HEK293T (cell line): ENCODE data around the gene PTPRQ.

Experiments used
- CTCF ChIA-PET: fragments of 350-600 bp; formaldehyde crosslinking; extraction: SDS; loops from one replicate; lab custom pipeline; 2021; ENCODE audit warnings: antibody characterized with exemption, inconsistent platforms; lab: Yijun Ruan, JAX
- POLR2A ChIA-PET: fragments of 350-600 bp; formaldehyde crosslinking; extraction: SDS; loops from one replicate; lab custom pipeline; 2020; ENCODE audit warnings: antibody characterized with exemption, inconsistent platforms; lab: Yijun Ruan, JAX
- DNase-seq: peaks from one replicate; pipeline ENCODE4 v3.0.0; 2012; ENCODE audit warnings: mixed read lengths; ENCODE audit errors: extremely low spot score
- ARNT ChIP-seq: fragments of 450-650 bp; IDR thresholded peaks from 2 replicates; pipeline ENCODE4 v1.6.1; 2017; ENCODE audit warnings: mild to moderate bottlenecking
- BHLHE40 ChIP-seq: fragments of 450-650 bp; IDR thresholded peaks from 2 replicates; pipeline ENCODE4 v1.6.1; 2016; ENCODE audit warnings: mild to moderate bottlenecking, moderate library complexity, borderline replicate concordance
- CTBP1 ChIP-seq: fragments of 450-650 bp; IDR thresholded peaks from 2 replicates; pipeline ENCODE4 v1.6.1; 2016; ENCODE audit warnings: borderline replicate concordance
- ELF4 ChIP-seq: fragments of 450-650 bp; IDR thresholded peaks from 2 replicates; pipeline ENCODE4 v1.6.1; 2017; ENCODE audit warnings: antibody characterized with exemption
- FOXA1 ChIP-seq: fragments of 450-650 bp; IDR thresholded peaks from 2 replicates; pipeline ENCODE4 v1.6.1; 2016; ENCODE audit warnings: mild to moderate bottlenecking
- FOXK2 ChIP-seq: fragments of 450-650 bp; IDR thresholded peaks from 2 replicates; pipeline ENCODE4 v1.6.1; 2016; ENCODE audit warnings: mild to moderate bottlenecking
- FOXM1 ChIP-seq: fragments of 450-650 bp; IDR thresholded peaks from 2 replicates; pipeline ENCODE4 v1.6.1; 2017; ENCODE audit warnings: mild to moderate bottlenecking, borderline replicate concordance
- HDGF ChIP-seq: fragments of 450-650 bp; IDR thresholded peaks from 2 replicates; pipeline ENCODE4 v1.6.1; 2017; ENCODE audit warnings: antibody characterized with exemption, borderline replicate concordance
- L3MBTL2 ChIP-seq: fragments of 450-650 bp; conservative IDR thresholded peaks from 2 replicates; pipeline ENCODE4 v1.6.1; 2016; ENCODE audit warnings: mild to moderate bottlenecking
- LEF1 ChIP-seq: fragments of 450-650 bp; IDR thresholded peaks from 2 replicates; pipeline ENCODE4 v1.6.1; 2017; ENCODE audit warnings: mild to moderate bottlenecking, borderline replicate concordance
- NFRKB ChIP-seq: fragments of 450-650 bp; IDR thresholded peaks from 2 replicates; pipeline ENCODE4 v1.6.1; 2016; ENCODE audit warnings: mild to moderate bottlenecking, moderate library complexity
- SP1 ChIP-seq: fragments of 450-650 bp; IDR thresholded peaks from 2 replicates; pipeline ENCODE4 v1.6.1; 2017
- SUZ12 ChIP-seq: fragments of 450-650 bp; IDR thresholded peaks from 2 replicates; pipeline ENCODE4 v1.6.1; 2016; ENCODE audit warnings: mild to moderate bottlenecking
- TARDBP ChIP-seq: fragments of 450-650 bp; IDR thresholded peaks from 2 replicates; pipeline ENCODE4 v1.6.1; 2016
- ZNF384 ChIP-seq: fragments of 450-650 bp; IDR thresholded peaks from 2 replicates; pipeline ENCODE4 v1.6.1; 2016
- TF ChIP-seq, protein P1 (sequence below): fragments of 450-650 bp; IDR thresholded peaks from 2 replicates; pipeline ENCODE4 v1.6.1; 2016

Gene PTPRQ

DNA sequence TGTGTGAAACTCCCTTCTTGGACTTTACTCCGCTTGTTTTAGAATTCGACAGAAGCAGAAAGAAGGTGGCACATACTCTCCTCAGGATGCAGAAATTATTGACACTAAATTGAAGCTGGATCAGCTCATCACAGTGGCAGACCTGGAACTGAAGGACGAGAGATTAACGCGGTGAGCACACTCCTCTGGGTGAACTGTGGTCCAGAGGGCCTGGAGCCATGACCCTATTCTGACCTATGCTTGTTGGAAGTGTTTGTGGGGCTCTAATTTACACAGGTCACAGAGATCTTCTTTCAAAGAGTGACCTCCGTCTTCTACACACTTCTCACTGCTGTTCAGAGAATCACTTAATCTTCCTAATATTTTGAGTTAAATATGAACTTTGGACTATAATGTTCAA, 190.9 kb downstream of the PTPRQ start:
- CTCF ChIA-PET: no interaction called here
- no peak for TF ChIP-seq ELF4
- TF ChIP-seq ZNF384: no peak
- TF ChIP-seq CTBP1: no peak
- TF ChIP-seq TARDBP: no peak
- TF ChIP-seq FOXK2: no peak
- no peak for TF ChIP-seq L3MBTL2
- TF ChIP-seq SP1: no peak
- DNase-seq: no peak
- POLR2A ChIA-PET: no interaction called here

DNA sequence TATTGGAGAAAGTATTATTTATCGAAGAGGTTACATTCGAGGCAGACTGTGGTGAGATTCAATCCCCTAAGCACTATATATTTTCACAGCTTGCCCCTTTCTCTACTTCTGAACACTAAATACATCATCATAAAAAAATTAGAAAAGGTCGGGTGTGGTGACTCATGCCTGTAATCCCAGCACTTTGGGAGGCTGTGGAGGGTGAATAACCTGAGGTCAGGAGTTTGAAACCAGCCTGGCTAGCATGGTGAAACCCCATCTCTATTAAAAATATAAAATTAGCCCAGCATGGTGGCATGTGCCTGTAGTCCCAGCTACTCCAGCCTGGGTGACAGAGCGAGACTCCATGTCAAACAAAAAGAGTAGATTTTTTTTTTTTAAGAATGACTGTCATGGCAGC, 192.8 kb downstream of the PTPRQ start:
- CTCF ChIA-PET: no interaction called here
- no peak for TF ChIP-seq ZNF384
- no peak for TF ChIP-seq SP1
- TF ChIP-seq BHLHE40: no peak
- no peak for TF ChIP-seq CTBP1
- no peak for TF ChIP-seq LEF1
- no peak for TF ChIP-seq FOXA1
- TF ChIP-seq TARDBP: no peak
- TF ChIP-seq, protein P1, sequence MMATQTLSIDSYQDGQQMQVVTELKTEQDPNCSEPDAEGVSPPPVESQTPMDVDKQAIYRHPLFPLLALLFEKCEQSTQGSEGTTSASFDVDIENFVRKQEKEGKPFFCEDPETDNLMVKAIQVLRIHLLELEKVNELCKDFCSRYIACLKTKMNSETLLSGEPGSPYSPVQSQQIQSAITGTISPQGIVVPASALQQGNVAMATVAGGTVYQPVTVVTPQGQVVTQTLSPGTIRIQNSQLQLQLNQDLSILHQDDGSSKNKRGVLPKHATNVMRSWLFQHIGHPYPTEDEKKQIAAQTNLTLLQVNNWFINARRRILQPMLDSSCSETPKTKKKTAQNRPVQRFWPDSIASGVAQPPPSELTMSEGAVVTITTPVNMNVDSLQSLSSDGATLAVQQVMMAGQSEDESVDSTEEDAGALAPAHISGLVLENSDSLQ: no peak
- no peak for TF ChIP-seq NFRKB
- no peak for TF ChIP-seq FOXK2
- no peak for TF ChIP-seq ELF4
- TF ChIP-seq ARNT: no peak
- no peak for TF ChIP-seq FOXM1
- TF ChIP-seq HDGF: no peak
- POLR2A ChIA-PET: no interaction called here
- DNase-seq: no peak

DNA sequence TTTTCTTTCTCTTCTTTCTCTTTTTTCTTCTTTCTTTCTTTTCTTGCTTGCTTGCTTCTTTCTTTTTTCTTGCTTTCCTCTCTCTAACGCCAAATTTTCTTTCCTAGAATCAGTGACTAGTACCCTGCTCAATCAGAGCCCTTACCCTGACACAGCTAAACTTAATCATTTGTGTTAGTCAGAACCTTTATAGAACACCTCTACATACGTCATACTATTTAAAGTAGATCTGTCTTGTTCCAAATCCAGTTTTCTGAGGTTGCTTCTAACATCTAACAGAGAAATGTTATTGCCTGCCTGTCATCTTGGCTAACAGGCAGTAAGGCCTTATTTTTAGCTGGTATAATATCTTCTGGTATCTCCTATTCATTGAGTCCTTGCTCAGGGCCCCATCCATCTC, 197.9 kb downstream of the PTPRQ start:
- CTCF ChIA-PET: no interaction called here
- no peak for DNase-seq
- POLR2A ChIA-PET: no interaction called here
- TF ChIP-seq FOXK2 (no peak), HDGF (no peak), ARNT (no peak), FOXM1 (no peak), CTBP1 (no peak), L3MBTL2 (no peak), NFRKB (no peak), ZNF384 (no peak), SP1 (no peak), SUZ12 (no peak), TARDBP (no peak), LEF1 (no peak), ELF4 (no peak), FOXA1 (no peak)
- TF ChIP-seq, protein P1: no peak

DNA sequence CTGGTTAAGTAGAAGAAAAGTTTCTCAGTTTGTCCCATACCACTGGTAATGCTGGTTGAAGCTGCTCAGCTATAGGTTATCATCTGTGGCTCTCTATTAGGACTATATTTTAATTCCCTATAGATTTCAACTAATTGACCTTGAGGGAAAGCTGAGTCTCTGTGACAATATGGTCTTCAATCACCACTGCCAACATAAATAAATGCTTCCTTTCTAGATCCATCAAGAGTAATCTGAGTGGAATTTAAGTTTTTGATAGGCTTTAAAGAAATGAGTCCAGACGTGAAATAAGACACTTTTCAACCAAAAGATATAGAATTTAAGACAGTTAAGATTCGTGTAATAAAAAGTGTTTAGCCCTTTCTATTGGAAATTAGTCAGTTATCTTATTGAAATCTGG, 199.9 kb downstream of the PTPRQ start:
- ChIA-PET POLR2A (no interaction called here), CTCF (no interaction called here)
- no peak for DNase-seq
- TF ChIP-seq ZNF384 (no peak), ELF4 (no peak), FOXA1 (no peak), TARDBP (no peak), FOXK2 (no peak), SUZ12 (no peak), FOXM1 (no peak), L3MBTL2 (no peak), HDGF (no peak), ARNT (no peak), CTBP1 (no peak), LEF1 (no peak), BHLHE40 (no peak), SP1 (no peak), NFRKB (no peak)
- TF ChIP-seq, protein P1: no peak

DNA sequence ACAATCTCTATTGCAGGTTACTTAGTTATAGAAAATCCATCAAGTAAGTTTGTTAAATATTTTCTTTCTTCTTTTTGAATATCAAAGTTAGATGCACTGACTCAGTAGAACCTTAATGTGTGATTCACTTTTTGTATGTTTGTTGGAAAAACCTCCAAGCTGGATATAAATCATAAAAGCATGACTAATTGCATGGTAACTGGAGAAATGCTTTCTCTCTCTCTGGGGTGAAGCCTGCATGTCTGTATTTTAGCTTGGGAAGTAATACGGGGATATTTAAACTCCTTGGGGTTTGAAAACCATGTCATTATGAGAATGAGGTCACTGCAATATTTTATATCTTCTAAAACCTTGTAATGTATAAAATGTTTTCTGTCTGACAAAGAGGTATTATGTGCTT, 204.8 kb downstream of the PTPRQ start:
- TF ChIP-seq HDGF (no peak), TARDBP (no peak), FOXK2 (no peak), FOXM1 (no peak)
- TF ChIP-seq, protein P1: peak; percentile 15; the same call in 1 of the 2 replicates
- POLR2A ChIA-PET: no interaction called here
- CTCF ChIA-PET: no interaction called here
- DNase-seq: no peak

DNA sequence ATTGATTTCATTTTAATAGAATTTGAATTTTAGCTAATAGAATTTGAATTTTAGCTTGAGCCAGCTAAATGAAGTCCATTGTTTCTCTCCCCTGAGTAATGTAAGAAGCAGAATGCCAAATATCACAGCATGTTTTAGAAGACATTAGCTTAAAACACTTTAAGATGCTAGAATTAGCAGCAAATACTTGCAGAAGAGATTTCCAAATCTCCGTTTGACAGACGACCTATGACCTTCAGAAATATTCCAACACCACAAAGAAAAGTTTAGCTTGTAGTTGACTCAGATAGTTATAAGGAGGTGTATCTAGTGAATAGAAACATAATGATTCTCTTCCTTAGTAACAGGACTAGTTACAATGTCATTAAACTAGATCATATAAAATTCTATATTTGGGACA, 211.7 kb downstream of the PTPRQ start:
- CTCF ChIA-PET: no interaction called here
- POLR2A ChIA-PET: no interaction called here
- no peak for DNase-seq
- TF ChIP-seq NFRKB (no peak), HDGF (no peak), LEF1 (no peak), FOXA1 (no peak), FOXK2 (no peak), TARDBP (no peak), ARNT (no peak), CTBP1 (no peak), BHLHE40 (no peak), ELF4 (no peak), SP1 (no peak)
- TF ChIP-seq, protein P1: no peak
